GM18861 (cell line): Measurements from ENCODE around the gene NPY4R.
A peak's percentile ranks its signal among the peaks of the same experiment; 100 is the strongest.
"Not testable (repeated sequence)": the region's sequence is repeated elsewhere in the genome, so short reads cannot be mapped to it uniquely, and the experiment has no call there.

ENCODE experiments used
- ATAC-seq: cut with Tn5 transposase; IDR thresholded peaks from one replicate; pipeline ENCODE4 v1.9.1; 2021; ENCODE audit not compliant: unreplicated experiment

The NPY4R gene

DNA sequence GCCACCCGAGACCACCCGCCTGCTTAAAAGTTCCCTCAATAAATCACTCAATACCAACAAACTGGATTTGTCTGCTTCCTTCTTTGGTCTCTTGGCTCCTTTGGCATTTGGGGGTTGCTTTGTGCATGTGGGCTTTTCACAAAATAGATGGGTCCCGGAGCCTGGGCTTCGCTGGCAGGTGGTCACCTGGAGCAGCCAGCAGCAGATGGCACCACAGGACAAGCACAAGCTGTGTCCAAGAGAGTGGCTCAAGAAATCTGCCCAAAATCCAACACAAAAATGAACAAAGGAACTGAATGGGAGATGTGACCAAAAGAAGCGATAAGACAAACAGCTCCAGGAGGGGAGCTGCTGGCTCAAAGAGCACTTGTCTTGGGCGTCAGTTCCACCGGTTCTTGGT lies 6.2 kb downstream of the NPY4R start:
- not testable (repeated sequence) for ATAC-seq

DNA sequence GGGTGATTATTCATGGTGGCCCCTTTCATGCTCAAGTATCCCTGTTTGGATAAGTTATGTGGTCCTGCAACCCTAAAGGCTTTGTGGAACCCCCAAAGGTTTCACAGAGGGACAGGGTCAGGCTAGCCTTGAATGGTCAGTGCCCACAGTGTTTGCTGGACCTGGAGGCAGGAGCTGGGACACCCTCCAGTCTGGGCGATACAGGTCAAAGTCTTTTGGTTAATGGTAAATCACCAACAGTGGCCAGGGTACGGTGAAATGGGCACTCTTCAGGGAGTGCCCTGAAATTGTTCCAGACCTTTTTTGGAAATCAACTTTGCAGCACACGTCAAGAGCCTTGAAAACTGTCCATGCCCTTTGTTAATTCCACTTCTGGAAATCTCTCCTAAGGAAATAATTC lies 8.7 kb downstream of the NPY4R start:
- ATAC-seq: not testable (repeated sequence)

DNA sequence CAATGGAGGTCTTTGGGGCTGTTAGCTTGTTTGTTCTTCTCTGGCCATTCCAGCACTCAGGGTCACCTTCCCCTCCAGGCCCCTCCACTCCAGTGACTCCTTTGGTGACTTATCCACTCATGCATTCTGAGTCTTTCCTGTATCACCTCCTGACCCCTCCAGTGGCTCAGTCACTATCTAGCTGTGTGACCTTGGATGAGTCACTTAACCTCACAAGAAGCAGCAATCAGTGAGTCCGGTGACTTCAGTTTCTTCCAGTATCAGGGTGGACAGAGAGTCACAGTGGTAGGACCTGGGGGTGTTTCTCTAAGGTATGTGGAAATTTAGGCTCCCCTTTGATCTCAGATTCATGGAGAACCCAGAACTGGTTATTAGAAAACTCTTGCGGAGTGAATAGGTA lies 9.8 kb downstream of the NPY4R start:
- not testable (repeated sequence) for ATAC-seq

DNA sequence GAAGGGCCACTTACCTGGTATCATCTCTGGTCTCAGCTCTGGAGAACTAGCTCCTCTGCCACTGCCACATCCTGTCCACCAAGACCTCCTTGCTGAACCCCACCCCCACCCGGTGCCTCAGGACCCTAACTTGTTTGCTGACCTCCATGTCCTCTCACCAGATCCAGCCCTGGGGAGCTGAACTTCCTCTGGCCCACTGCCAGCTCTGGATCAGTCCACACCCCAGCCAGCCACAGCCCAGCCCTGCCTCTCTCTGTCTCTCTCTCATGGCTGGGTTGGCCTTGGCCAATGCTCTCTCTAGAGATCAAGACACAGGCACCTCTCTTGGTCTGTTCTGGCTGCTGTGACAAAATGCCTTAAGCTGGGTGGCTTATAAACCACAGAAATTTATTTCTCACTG lies 14.4 kb downstream of the NPY4R start:
- ATAC-seq: not testable (repeated sequence)

- ATAC-seq: not testable (repeated sequence)
Measured at GRCh38 chr10:46450829-46451228, 14.9 kb downstream of the NPY4R start.

DNA sequence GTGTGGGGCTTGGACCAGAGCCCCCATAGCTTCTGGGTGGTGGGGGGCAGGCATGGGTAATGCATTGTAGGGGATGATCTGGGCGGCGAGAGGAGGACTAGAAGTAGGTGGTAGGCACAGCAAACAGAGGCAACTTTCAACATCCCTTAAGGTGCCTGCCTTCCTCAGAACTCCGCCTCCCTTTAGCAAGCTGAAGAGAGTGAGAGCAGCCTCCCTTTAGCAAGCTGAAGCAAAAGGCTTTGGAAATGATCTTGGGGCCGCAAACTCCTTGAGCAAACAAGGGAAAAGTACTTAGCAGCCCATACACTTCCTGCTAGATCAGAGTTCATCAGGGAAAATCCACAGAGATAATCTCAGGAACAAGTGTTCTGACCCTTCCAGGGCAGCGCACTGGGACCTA lies 18.3 kb downstream of the NPY4R start:
- not testable (repeated sequence) for ATAC-seq

DNA sequence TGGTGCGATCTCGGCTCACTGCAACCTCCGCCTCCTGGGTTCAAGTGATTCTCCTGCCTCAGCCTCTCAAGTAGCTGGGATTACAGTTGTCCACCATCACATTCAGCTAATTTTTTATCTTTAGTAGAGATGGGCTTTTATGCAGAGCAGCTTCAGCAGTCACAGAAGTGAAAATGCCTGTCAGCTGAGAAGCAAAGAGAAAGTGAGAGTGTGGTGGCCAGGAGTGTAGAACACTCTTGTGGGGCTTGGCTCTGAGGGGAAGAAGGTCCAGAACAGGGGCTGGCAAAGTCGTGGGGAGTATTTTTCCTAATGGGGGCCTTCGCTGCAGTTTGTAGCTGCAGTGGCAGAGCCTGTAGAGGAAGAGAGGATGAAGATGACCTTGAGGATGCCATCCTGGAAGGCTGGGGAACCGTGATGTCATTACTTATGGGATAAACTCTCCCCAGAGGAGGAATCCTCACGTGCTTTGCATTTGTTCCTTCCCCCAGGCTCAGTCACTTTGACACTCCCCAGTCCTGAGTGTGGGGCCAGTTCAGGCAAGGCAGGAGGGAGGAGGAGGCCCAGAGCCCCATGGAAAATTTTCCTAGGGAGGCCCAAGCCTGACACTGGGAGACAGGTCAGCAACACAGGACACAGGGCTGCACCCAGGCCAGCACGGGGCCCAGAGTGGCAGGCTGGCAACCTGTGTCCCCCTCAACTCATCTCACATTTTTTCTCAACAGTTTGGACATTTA lies 20.2 kb downstream of the NPY4R start:
- ATAC-seq: not testable (repeated sequence)

- ATAC-seq: not testable (repeated sequence)
Measured at GRCh38 chr10:46443422-46443821, 22.3 kb downstream of the NPY4R start.

DNA sequence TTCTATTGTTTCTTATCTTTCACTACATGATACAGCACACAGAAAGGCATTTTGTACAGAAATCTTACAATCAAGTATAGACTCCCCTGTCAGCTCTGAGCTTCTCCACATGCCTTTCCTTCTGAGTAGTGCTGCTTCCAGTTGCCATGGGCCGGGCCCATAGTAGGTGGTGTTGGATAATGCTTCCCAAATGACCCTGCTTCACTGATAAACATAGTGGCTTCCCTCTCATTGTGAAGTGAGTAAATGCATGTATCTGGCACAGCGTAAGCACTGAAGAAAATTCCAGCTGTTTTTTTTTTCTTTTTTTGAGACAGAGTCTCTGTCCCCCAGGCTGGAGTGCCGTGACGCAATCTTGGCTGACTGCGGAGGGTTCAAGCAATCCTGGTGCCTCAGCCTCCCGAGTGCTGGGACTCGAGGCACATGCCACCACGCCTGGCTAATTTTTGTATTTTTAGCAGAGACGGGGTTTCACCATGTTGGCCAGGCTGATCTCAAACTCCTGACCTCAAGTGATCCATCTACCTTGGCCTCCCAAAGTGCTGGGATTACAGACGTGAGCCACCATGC lies 23.0 kb downstream of the NPY4R start:
- ATAC-seq: not testable (repeated sequence)

DNA sequence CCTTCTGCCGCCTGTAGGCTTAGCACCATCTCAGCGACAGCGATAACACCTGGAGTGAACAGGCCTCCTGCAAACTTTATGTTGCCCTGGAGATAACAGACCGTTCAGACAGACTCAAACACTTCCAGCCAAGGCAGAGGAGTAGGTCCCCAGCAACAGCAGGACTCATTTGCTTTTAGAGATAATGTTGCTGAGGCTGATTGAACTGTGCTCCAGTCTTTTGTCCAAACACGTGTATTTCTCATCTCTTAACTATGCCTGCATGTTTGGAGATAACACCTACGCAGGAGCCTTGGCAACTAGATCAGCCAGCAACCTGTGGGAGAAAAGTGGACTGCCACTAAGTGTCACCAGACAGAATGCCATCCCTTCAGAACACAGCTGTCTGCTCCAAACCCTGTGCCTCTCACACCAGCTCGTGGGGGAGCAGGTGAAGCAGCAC lies 23.9 kb downstream of the NPY4R start:
- ATAC-seq: not testable (repeated sequence)

GRCh38 chr10:46440942-46441341 lies 24.8 kb downstream of the NPY4R start:
- ATAC-seq: not testable (repeated sequence)

- ATAC-seq: not testable (repeated sequence)
Measured at GRCh38 chr10:46423550-46423949, 42.2 kb downstream of the NPY4R start.

- not testable (repeated sequence) for ATAC-seq
Measured at GRCh38 chr10:46419570-46420379, 46.0 kb downstream of the NPY4R start.

DNA sequence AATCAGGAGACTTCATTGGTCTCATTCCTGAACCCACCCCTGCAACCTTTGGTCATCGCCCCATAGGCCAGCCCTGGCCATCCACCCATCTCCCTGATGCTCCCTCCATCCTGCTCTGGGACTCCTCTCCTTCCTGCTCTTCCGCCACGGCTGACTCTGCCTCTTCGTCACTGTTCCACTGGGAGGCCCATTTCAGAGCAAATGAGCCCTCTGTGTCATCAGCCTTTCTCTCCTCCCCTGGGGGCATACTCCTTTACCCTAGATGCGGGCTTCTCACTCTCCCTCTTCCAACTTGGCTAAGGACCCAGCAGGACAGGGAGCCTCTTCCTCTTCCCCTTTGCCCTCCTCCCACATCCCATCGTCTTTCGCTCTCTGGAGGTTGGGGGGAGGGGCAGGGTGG lies 47.5 kb downstream of the NPY4R start:
- not testable (repeated sequence) for ATAC-seq

GRCh38 chr10:46415291-46415690 lies 50.5 kb downstream of the NPY4R start:
- ATAC-seq: peak; percentile 54

DNA sequence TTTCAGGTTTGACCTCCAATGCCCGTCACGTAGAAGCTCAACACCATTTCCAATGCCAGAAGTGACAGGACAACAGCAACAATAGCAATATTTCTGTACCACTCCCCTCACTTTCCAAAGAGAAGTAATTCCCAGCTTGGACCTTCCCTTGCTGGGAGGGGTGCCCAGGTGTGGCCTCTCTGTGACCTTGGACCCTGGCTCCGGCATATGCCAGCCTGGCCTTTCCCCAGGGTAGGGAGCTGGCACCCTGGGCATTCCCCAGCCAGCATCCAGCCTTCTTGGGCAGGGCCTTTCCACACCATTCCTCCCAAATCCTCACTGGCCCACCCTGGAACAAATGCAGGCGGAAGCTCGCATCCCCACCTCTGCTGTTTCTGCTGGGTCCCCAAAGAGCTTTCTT lies 53.1 kb downstream of the NPY4R start:
- not testable (repeated sequence) for ATAC-seq

GRCh38 chr10:46411123-46411522 lies 54.6 kb downstream of the NPY4R start:
- ATAC-seq: not testable (repeated sequence)
